ENCODE data around the gene BMPR1B.

Gene BMPR1B

GRCh38 chr4:95114521-95114920 is 356.8 kb downstream of the BMPR1B start:
- no peak overlapping the region for H3K4me2 ChIP-seq (ENCODE audit: low read depth, low read length)

GRCh38 chr4:95118497-95118896 is 360.7 kb downstream of the BMPR1B start:
- Histone ChIP-seq H3K4me1 (ENCODE audit: low read length) (no peaks in the 10 kb centered on the region), H3K9ac (ENCODE audit: low read length) (no peak overlapping the region), H3K4me3 (ENCODE audit: low read length) (no peak overlapping the region), H3F3A (ENCODE audit: insufficient read depth, low read length) (no peaks in the 10 kb centered on the region), H3K36me3 (replicated peaks; ENCODE audit: insufficient read depth, low read length) (no peaks in the 10 kb centered on the region), H3K79me2 (ENCODE audit: low read length) (no peaks in the 10 kb centered on the region), H2AFZ (ENCODE audit: low read length) (no peak overlapping the region), H4K20me1 (ENCODE audit: insufficient read depth, low read length) (no peaks in the 10 kb centered on the region), H3K4me2 (ENCODE audit: low read depth, low read length) (no peak overlapping the region), H3K27me3 (replicated peaks; ENCODE audit: insufficient read depth, low read length) (no peaks in the 10 kb centered on the region), H3K9me3 (replicated peaks; ENCODE audit: insufficient read depth, low read length) (no peaks in the 10 kb centered on the region), H3K9me2 (replicated peaks; ENCODE audit: insufficient read depth, low read length) (no peaks in the 10 kb centered on the region), H3K27ac (ENCODE audit: low read length) (no peak overlapping the region)
- DNase-seq: no peak
- TF ChIP-seq EZH2 (optimal IDR thresholded peaks at IDR 0.05; ENCODE audit: low read depth, low read length) (no peak), EZH2phosphoT487 (IDR thresholded peaks at IDR 0.05; ENCODE audit: low read length) (no peak), CTCF (IDR thresholded peaks at IDR 0.05; ENCODE audit: low read length) (no peak)

More at GRCh38 chr4:95114521-95114920, 356.8 kb downstream of the BMPR1B start:
- DNase-seq: no peak
- H3F3A ChIP-seq (ENCODE audit: insufficient read depth, low read length): no peaks in the 10 kb centered on the region
- H3K79me2 ChIP-seq (ENCODE audit: low read length): no peaks in the 10 kb centered on the region
- no peaks in the 10 kb centered on the region for H3K4me1 ChIP-seq (ENCODE audit: low read length)
- H3K9me3 ChIP-seq (replicated peaks; ENCODE audit: insufficient read depth, low read length): no peaks in the 10 kb centered on the region
- H3K9ac ChIP-seq (ENCODE audit: low read length): no peak overlapping the region
- H3K36me3 ChIP-seq (replicated peaks; ENCODE audit: insufficient read depth, low read length): no peaks in the 10 kb centered on the region
- H3K9me2 ChIP-seq (replicated peaks; ENCODE audit: insufficient read depth, low read length): no peaks in the 10 kb centered on the region
- no peak overlapping the region for H3K27ac ChIP-seq (ENCODE audit: low read length)
- H3K27me3 ChIP-seq (replicated peaks; ENCODE audit: insufficient read depth, low read length): no peaks in the 10 kb centered on the region
- H4K20me1 ChIP-seq (ENCODE audit: insufficient read depth, low read length): no peaks in the 10 kb centered on the region
- H2AFZ ChIP-seq (ENCODE audit: low read length): no peak overlapping the region
- H3K4me3 ChIP-seq (ENCODE audit: low read length): no peak overlapping the region
- TF ChIP-seq EZH2 (optimal IDR thresholded peaks at IDR 0.05; ENCODE audit: low read depth, low read length): no peak
- no peak for TF ChIP-seq CTCF (IDR thresholded peaks at IDR 0.05; ENCODE audit: low read length)

- H3K9me3 ChIP-seq (replicated peaks; ENCODE audit: insufficient read depth, low read length): no peaks in the 10 kb centered on the region
- no peaks in the 10 kb centered on the region for H3K9me2 ChIP-seq (replicated peaks; ENCODE audit: insufficient read depth, low read length)
- H3K27ac ChIP-seq (ENCODE audit: low read length): no peak overlapping the region
- H3F3A ChIP-seq (ENCODE audit: insufficient read depth, low read length): no peaks in the 10 kb centered on the region
- H3K4me2 ChIP-seq (ENCODE audit: low read depth, low read length): no peak overlapping the region
- no peaks in the 10 kb centered on the region for H3K36me3 ChIP-seq (replicated peaks; ENCODE audit: insufficient read depth, low read length)
- DNase-seq: no peak
- no peaks in the 10 kb centered on the region for H3K4me1 ChIP-seq (ENCODE audit: low read length)
- H2AFZ ChIP-seq (ENCODE audit: low read length): no peak overlapping the region
- no peaks in the 10 kb centered on the region for H4K20me1 ChIP-seq (ENCODE audit: insufficient read depth, low read length)
- no peaks in the 10 kb centered on the region for H3K27me3 ChIP-seq (replicated peaks; ENCODE audit: insufficient read depth, low read length)
- no peak overlapping the region for H3K9ac ChIP-seq (ENCODE audit: low read length)
- H3K79me2 ChIP-seq (ENCODE audit: low read length): no peaks in the 10 kb centered on the region
- TF ChIP-seq EZH2phosphoT487 (IDR thresholded peaks at IDR 0.05; ENCODE audit: low read length) (no peak), EZH2 (optimal IDR thresholded peaks at IDR 0.05; ENCODE audit: low read depth, low read length) (no peak), CTCF (IDR thresholded peaks at IDR 0.05; ENCODE audit: low read length) (no peak)
- no peak overlapping the region for H3K4me3 ChIP-seq (ENCODE audit: low read length)
Observed at GRCh38 chr4:95120456-95120855, 362.7 kb downstream of the BMPR1B start.

Measured in MM.1S (cell line).